ENCODE results near the gene LANCL2.

DNA sequence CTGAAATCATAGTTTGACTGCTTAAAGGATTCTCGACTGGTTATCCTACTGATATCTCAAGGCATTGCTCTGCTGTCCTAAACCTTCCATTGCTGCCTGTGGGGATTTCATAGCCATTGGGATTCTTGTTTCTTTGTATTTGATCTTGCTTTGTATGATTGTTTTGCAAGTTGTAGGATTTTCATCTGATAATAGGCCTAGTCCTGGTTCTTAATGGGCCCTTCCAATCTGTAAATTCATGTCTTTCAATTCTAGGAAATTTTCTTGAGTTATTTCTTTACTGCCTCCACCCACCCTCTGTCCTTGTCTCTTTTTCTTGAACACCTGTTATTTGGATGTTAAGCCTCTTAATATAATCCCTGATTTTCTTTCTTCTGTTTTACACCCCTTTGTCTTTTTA lies 72.2 kb downstream of the LANCL2 start:
- TF ChIP-seq, protein P1, sequence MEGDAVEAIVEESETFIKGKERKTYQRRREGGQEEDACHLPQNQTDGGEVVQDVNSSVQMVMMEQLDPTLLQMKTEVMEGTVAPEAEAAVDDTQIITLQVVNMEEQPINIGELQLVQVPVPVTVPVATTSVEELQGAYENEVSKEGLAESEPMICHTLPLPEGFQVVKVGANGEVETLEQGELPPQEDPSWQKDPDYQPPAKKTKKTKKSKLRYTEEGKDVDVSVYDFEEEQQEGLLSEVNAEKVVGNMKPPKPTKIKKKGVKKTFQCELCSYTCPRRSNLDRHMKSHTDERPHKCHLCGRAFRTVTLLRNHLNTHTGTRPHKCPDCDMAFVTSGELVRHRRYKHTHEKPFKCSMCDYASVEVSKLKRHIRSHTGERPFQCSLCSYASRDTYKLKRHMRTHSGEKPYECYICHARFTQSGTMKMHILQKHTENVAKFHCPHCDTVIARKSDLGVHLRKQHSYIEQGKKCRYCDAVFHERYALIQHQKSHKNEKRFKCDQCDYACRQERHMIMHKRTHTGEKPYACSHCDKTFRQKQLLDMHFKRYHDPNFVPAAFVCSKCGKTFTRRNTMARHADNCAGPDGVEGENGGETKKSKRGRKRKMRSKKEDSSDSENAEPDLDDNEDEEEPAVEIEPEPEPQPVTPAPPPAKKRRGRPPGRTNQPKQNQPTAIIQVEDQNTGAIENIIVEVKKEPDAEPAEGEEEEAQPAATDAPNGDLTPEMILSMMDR (IDR thresholded peaks at IDR 0.05): no peak
- TF ChIP-seq POLR2A (IDR thresholded peaks at IDR 0.05): no peak
